Gastroesophageal sphincter (tissue), 3 donors: Measurements from ENCODE around the gene CEP112.

Experiments used
- CTCF ChIP-seq, 4 experiments: fragments of 200-600 bp in 2 of 4; fragments of 450-650 bp in 2 of 4; sonication (generic) in 1 of 4; IDR thresholded peaks; one replicate each; pipeline ENCODE4 v1.5.1; 2017 to 2019; ENCODE audit warnings: antibody characterized with exemption in 4 of 4, mild to moderate bottlenecking in 2 of 4, moderate library complexity in 2 of 4
- EP300 ChIP-seq: sonication (generic); formaldehyde crosslinking; IDR thresholded peaks from one replicate; pipeline ENCODE4 v1.6.1; 2017; ENCODE audit warnings: antibody characterized with exemption, mild to moderate bottlenecking
- POLR2A ChIP-seq, 2 donors: fragments of 450-650 bp; IDR thresholded peaks; one replicate each; pipeline ENCODE4 v1.6.1; 2017; ENCODE audit warnings: antibody characterized with exemption in 2 of 2, mild to moderate bottlenecking in 2 of 2, moderate library complexity in 1 of 2
- POLR2AphosphoS5 ChIP-seq: sonication (generic); formaldehyde crosslinking; IDR thresholded peaks from one replicate; pipeline ENCODE4 v1.6.1; 2017; ENCODE audit warnings: antibody characterized with exemption

GRCh38 chr17:65848751-65849150 lies 343.2 kb downstream of the CEP112 start:
- TF ChIP-seq CTCF (IDR thresholded peaks at IDR 0.05), result no peak
- TF ChIP-seq EP300, result no peak
- TF ChIP-seq POLR2A (IDR thresholded peaks at IDR 0.05), result no peak
- TF ChIP-seq POLR2AphosphoS5, result no peak
